Endothelial cell (in vitro differentiated cells): Measurements from ENCODE around the gene ANKRD29. TPM values are rescaled to one million over a fixed set of nuclear protein-coding genes. Genes with fewer than 3 reads are reported as not detected.

ENCODE experiments used
- DNase-seq: peaks from one replicate; pipeline ENCODE4 v3.0.0; 2021; ENCODE audit warnings: low spot score
- H3K27ac Mint-ChIP-seq: one replicate; pipeline ENCODE4 v1.8.0; 2021; ENCODE audit warnings: mixed read lengths, inconsistent platforms; ENCODE audit not compliant: unreplicated experiment
- H3K27me3 Mint-ChIP-seq: one replicate; pipeline ENCODE4 v1.8.0; 2021; ENCODE audit warnings: mild to moderate bottlenecking, moderate library complexity, mixed read lengths, inconsistent platforms; ENCODE audit not compliant: unreplicated experiment
- H3K36me3 Mint-ChIP-seq: one replicate; pipeline ENCODE4 v1.8.0; 2021; ENCODE audit warnings: mild to moderate bottlenecking, low read depth, mixed read lengths, inconsistent platforms; ENCODE audit not compliant: unreplicated experiment
- H3K4me1 Mint-ChIP-seq: one replicate; pipeline ENCODE4 v1.8.0; 2021; ENCODE audit warnings: mild to moderate bottlenecking, mixed read lengths, inconsistent platforms; ENCODE audit not compliant: unreplicated experiment
- H3K4me3 Mint-ChIP-seq: one replicate; pipeline ENCODE4 v1.8.0; 2021; ENCODE audit warnings: mild to moderate bottlenecking, mixed read lengths, inconsistent platforms; ENCODE audit not compliant: unreplicated experiment
- H3K9me3 Mint-ChIP-seq: one replicate; pipeline ENCODE4 v1.8.0; 2021; ENCODE audit warnings: mixed read lengths, inconsistent platforms; ENCODE audit not compliant: unreplicated experiment
- CTCF ChIP-seq: fragments of 200-600 bp; sonication (generic); IDR thresholded peaks from one replicate; pipeline ENCODE4 v1.5.0; 2021; ENCODE audit warnings: antibody characterized with exemption; ENCODE audit not compliant: unreplicated experiment
- total RNA-seq: library from RNA; stranded (reverse); fragmentation: NEBNext Ultra II Directional; extraction: Animal tissue kit (Norgen Biotek cat#: 25700); gene quantifications from one replicate; pipeline ENCODE4 v1.2.1, GENCODE V29; 2021; ENCODE audit not compliant: unreplicated experiment

The ANKRD29 gene
- total RNA-seq, 1 donor from 2014 or later: not detected

- Mint-ChIP-seq H3K27me3 (no peaks in the 10 kb centered on the region), H3K4me1 (peaks cover 5% of the 10 kb centered on the region), H3K27ac (no peak within 1 kb of the TSS), H3K36me3 (no peaks in the 10 kb centered on the region), H3K4me3 (peak within 1 kb of the TSS; percentile 82), H3K9me3 (no peaks in the 10 kb centered on the region)
- TF ChIP-seq CTCF: no peak
- peak; percentile 41 for DNase-seq
These were observed 26.4 kb upstream of the ANKRD29 start, which contains the start of gene LAMA3 for GRCh38 chr18:23689031-23689615. Gene LAMA3, plus strand, starts transcription at chr18:23689453. Its CDS starts 231 bp downstream, at chr18:23689684.

DNA sequence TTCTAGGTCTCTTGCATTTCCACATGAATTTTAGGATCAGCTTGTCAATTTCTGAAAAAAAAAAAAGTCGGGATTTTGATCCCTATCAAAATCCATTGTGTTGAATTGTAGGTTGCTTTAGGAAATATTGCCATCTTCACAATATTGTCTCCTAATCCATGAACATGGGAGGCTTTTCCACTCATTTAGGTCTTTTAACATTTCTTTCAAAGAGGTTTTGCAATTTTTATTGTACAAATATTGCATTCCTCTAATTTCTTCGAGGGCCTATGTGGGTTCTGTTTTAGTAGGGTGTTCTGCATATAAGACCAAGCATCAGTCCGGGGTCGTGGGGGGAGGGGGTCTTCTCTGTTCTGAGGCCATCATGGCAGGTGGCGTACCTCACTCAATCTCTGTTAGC lies 25.8 kb upstream of the ANKRD29 start:
- no peaks in the 10 kb centered on the region for H3K9me3 Mint-ChIP-seq
- no peak for TF ChIP-seq CTCF
- H3K27me3 Mint-ChIP-seq: no peaks in the 10 kb centered on the region
- peaks cover 5% of the 10 kb centered on the region for H3K4me1 Mint-ChIP-seq
- H3K27ac Mint-ChIP-seq: no peak overlapping the region
- H3K4me3 Mint-ChIP-seq: no peak overlapping the region
- no peak for DNase-seq
- no peaks in the 10 kb centered on the region for H3K36me3 Mint-ChIP-seq

DNA sequence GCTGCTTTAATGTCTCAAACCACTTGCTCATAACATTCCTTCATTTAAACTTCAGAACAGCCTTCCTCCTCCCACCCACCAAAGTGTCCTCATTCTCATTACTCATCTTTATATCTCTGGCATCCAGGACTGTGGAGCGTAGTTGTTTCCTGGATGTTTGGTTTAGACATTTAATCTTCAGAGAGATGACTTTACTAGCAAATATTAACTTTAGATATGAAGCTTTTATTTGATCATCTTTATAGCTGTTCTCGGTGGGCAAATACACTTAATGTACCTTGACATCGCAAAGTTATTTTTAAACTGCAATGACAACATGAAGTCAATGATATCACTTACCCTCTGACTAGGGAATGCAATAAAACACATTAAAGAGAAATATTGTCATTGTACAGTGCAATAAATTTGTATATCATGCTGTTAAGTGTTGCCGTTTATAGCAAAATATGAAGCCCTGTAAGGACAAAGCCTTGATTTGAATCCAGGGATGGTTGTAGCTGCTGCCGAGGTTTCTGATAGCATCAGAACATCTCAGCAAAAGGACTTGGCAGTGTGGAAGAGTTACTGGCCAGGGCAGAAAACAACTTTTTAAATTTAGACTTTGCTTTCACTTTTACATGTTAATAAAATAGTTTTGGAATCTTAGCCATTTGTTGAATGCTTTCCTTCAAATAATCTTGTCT lies 21.9 kb upstream of the ANKRD29 start:
- H3K27ac Mint-ChIP-seq: no peak overlapping the region
- no peak for TF ChIP-seq CTCF
- no peaks in the 10 kb centered on the region for H3K9me3 Mint-ChIP-seq
- H3K36me3 Mint-ChIP-seq: no peaks in the 10 kb centered on the region
- DNase-seq: no peak
- no peaks in the 10 kb centered on the region for H3K27me3 Mint-ChIP-seq
- no peak overlapping the region for H3K4me3 Mint-ChIP-seq
- peaks cover 5% of the 10 kb centered on the region for H3K4me1 Mint-ChIP-seq

DNA sequence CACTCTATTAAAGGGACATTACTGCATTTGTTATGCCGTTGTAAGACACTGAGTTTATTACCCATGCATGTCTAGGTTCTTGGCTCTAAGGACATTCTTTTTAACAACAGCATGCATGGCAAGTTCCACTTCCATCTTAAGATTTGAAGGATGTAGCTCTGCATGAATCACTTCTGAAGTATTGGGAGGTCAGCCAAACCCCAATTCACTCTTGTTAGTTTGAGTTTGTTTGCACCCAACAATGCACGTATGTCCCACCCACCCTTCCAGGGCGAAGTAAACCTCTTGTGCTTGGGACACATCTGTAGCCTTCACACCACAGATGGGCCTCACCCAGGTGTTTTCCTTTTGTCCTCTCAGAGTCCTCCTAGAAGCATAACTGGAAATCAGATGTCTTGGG lies 21.0 kb upstream of the ANKRD29 start:
- H3K4me1 Mint-ChIP-seq: peaks cover under 1% of the 10 kb centered on the region
- DNase-seq: no peak
- H3K9me3 Mint-ChIP-seq: no peaks in the 10 kb centered on the region
- no peak overlapping the region for H3K27ac Mint-ChIP-seq
- no peaks in the 10 kb centered on the region for H3K27me3 Mint-ChIP-seq
- no peaks in the 10 kb centered on the region for H3K36me3 Mint-ChIP-seq
- no peak overlapping the region for H3K4me3 Mint-ChIP-seq
- TF ChIP-seq CTCF: no peak

GRCh38 chr18:23683155-23683554 lies 20.4 kb upstream of the ANKRD29 start:
- H3K27me3 Mint-ChIP-seq: no peaks in the 10 kb centered on the region
- H3K27ac Mint-ChIP-seq: no peak overlapping the region
- no peaks in the 10 kb centered on the region for H3K36me3 Mint-ChIP-seq
- no peak for DNase-seq
- H3K9me3 Mint-ChIP-seq: no peaks in the 10 kb centered on the region
- no peak for TF ChIP-seq CTCF
- H3K4me1 Mint-ChIP-seq: no peaks in the 10 kb centered on the region
- H3K4me3 Mint-ChIP-seq: no peak overlapping the region
